Measurements from ENCODE around the gene ATG16L1.

ATG16L1 gene

DNA sequence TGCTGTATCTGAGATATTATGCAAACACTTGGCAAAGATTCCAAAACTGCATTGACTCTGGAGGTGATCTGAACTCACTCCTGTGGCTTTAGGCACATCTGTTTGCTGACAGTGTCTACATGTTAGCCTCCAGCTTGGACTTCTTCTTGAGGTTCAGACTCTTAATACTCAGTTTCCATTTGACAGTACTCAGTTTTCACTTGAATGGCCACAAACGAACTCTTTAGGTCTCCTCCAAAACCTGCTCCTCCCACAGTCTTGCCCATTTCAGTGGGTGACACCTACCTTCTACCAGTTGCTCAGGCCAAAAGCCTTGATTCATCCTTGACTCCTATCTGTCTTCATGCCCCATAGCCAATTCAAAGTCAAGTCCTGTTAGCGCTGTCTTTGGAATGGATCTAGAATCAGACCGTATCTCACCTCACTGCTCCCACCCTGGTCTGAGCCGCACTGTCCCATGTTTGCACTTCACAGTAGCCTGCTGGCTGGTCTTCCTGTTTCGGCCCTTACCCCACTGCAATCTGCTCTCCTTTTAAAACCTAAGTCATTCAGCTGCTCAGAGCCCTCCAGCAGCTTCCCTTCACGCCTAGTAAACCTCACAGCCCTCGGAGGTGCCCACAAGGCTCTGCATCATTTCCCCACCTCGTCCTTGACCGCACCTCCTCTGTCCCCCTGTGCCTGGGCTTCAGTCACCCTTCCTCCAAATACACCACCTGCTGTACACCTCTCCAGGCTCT lies 10.5 kb downstream of the ATG16L1 start:
- no peak for DNase-seq

DNA sequence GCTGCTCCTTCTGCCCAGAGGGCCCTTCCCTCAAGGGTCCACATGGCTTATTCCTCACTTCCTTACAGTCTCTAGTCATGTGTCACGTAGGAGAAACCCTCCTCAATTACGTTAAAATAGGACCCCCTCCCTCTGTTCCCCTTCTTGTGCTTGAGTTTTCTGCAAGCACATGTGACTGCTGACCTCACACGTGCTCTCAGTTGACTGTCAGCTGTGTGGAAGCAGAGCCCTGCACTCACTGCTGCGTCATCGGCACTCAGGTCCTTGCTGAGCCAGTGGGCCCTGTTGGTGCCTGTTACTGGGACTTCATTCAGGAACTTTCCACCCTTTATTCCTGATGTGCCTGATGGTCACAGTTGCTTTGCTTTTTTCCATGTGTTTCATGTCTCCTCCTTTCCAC lies 11.1 kb downstream of the ATG16L1 start:
- DNase-seq: no peak

DNA sequence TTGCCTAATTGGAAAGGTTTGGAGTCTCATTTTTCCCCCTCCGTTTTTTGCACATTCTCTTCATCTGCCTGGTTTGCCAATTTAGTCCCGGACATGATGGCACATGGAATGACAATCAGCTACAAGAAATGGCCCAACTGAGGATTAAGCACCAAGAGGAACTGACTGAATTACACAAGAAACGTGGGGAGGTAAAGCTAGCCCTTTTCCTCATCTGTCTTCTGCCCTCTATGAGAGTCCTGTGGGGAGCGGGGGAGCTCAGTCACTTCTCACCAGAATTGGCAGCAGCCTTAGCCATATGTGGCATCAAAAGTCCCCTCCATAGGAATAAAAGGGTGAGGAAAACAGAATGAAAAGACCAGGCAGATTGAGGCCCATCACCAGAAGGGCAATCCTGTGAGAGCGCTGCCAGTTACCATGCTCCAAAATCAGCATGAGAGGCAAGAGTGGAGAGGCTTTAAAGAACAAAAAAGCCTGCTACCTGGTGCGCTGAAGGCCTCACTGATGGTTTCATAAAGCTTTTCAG lies 11.6 kb downstream of the ATG16L1 start:
- no peak for DNase-seq

DNA sequence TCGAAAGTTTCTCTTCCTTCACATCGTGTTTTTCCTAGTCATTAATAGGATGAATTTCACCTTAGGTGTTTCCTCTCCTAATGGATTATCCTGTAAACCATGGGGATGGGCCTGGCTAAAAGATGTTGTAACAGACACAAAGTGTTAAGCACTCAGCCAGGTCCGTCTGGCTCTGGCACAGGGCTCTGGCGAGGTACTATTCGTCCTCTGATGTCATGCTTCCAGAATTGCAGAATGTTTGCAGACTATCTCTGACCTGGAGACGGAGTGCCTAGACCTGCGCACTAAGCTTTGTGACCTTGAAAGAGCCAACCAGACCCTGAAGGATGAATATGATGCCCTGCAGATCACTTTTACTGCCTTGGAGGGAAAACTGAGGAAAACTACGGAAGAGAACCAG lies 13.2 kb downstream of the ATG16L1 start:
- DNase-seq: no peak

DNA sequence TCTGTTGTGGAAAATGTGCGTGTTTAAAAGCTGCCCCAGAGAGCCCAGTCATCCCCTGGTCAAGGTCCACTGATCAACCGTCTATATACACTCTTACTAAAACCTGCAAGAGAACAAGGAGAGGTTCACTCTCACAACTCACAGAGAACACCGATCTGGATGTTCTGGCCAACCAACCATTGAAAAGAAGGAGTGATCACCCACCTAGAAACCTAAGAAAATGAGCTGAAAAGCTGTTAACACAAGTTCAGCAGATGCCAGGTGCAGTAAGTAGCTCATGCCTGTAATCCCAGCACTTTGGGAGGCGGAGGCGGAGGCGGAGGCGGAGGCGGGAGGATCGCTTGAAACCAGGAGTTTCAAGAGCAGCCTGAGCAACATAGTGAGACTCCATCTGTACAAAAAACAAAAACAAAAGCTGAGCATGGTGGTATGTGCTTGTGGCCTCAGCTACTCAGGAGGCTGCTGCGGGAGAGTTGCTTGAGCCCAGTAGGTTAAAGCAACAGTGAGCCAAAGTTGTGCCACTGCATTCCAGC lies 14.5 kb downstream of the ATG16L1 start:
- DNase-seq: no peak

DNA sequence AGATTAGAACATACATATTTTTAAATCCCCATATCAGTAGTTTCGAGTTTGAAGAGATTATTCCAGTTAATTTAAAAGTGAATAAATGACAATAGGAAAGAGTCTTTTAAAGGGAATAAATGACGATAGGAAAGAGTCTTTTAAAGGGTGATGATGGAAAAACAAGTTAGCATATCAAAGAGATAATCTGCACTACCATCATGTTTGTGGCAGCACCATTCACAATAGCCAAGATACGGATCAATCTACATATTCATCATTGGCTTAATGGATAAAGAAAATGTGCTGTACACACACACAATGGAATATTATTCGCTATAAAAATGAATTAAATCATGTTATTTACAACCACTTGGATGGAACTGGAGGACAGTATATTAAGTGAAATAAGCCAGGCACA lies 15.0 kb downstream of the ATG16L1 start:
- no peak for DNase-seq

DNA sequence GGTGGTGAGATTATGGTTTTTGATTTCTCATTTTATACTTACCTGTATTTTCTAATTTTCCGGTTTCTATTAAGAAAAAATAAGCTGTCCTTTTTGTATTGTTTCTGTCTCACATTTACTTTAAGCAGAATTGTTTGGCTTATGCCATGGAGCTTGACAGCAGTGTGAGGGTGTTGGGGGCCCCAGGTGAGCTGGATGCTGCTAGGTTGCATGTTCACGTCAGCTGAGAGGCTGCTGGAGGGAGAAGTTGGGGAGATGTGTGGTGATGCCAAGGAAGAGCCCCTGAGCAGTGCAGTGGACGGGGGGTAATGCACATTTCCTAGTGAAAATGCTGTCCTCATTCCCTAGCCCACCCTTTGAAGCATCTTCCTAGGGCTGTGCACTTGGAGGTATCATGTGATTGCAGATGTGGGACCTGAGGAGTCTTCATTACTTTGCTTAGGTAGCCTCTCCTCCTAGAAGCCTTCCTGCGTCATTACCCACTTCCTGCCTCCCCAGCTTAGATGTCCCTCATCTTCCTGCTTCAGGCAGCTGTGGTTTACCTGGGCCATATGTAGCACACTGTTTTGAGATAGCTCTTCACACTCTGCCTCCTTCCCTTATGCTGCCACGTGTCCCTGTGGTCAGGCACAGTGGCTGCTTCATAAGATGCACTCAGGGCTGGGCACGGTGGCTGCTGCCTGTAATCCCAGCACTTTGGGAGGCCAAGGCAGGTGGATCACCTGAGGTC lies 16.2 kb downstream of the ATG16L1 start:
- DNase-seq: peak; percentile 95

DNA sequence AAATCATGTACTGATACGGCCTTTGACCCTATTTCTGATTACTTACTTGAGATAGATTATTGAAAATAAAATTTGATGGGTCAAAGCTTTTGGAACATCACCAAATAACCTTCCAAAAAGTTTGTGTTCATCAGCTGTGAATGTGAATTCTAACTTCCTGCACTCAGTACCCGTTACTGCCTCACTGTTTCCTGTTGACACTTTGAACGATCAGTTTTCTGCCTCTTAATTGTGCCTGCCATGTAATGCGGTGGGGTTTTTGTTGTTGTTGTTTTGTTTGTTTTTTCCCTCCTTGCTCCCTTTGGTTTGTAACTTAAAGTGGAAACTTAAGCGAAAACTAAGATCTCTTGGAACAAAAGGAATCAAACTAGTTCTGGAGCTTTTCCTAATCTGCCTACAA lies 18.9 kb downstream of the ATG16L1 start:
- peak; percentile 37 for DNase-seq

DNA sequence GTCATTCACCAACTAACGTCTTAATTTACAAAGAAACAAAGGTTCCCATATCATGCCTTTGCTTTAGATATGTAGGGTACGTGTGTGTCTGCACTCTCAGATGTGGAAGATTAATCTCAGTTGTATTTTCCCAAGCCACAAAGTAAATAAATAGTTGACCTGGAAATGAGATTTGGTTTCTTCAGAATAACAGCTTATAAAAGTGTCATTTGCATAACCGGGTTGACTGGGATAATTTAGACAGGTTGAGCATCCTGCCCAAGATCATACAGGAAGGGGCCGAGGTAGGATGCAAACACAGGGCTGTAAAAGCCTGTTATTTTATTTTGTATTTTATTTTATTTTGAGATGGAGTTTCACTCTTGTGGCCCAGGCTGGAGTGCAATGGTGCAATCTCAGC lies 19.5 kb downstream of the ATG16L1 start:
- DNase-seq: no peak

DNA sequence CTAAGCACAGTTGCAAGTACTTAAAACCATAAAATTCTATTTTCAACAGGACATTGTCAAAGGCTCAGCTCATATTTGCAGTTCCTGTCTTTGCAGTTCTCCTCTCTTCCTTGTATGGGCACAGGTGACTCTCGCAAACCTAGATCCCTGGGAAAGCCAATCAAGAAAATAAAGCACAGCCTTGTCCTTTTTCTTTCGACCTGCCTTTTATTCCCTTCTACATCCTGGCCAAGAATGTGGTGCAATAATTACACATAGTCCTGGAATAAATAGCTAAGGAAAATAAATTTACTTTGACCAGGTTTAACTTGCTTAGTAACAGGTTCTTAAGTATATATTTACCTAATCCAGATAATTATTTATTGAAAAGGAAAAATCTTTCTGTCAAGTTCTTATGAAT lies 20.2 kb downstream of the ATG16L1 start:
- no peak for DNase-seq

DNA sequence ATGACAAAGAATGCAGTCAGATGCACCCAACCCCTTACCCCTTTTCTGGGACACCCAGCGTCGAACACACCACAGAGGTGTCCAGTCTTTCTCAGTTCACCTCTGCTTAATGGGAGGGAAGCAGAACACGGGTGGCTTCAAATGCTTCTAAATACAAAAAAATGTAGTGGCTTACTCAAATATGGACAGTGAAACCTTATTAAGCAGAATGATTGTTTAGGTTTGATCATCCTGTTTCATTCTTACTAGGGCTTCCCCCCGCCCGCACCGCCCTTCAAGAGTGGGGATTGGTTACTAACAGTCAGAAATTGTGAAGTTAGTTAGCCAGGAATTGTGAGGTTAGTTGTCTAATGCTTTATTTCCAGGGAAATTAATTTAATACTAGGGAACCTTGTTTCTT lies 21.6 kb downstream of the ATG16L1 start:
- DNase-seq: no peak

DNA sequence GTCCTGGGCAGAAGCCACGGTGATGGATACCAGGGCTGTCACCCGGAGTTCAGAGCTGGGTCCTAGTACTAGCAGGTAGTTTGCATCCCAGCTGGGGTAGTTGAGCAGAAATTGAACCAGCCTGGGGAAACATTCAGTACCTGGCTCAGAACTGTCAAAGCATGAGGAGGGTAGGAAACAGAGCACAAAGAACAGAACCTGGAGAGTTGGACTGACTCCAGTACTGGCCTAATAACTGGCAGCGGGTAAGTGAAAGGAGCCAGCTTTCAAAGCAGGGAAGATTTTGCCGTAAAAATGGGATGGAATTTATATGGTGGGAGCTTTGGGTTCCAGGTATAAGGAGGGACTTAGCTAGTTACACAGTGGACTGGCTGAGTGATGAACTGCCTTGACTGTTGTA lies 23.8 kb downstream of the ATG16L1 start:
- no peak for DNase-seq

DNA sequence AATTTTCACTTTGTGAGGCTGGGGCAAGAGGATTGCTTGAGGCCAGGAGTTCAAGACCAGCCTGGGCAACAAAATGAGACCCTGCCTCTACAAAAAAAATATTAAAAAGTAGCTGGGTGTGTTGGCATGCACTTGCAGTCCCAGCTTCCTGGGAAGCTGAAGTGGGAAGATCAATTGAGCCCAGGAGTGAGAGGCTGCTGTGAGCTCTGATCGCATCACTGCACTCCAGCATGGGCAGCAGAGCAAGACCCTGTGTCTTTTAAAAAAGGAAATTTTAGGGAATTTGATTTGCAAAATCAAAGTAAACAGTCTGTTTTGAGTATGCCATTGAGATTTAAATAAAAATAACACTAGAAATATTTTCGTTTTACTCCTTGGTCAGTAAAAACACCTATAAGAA lies 27.4 kb downstream of the ATG16L1 start:
- no peak for DNase-seq

DNA sequence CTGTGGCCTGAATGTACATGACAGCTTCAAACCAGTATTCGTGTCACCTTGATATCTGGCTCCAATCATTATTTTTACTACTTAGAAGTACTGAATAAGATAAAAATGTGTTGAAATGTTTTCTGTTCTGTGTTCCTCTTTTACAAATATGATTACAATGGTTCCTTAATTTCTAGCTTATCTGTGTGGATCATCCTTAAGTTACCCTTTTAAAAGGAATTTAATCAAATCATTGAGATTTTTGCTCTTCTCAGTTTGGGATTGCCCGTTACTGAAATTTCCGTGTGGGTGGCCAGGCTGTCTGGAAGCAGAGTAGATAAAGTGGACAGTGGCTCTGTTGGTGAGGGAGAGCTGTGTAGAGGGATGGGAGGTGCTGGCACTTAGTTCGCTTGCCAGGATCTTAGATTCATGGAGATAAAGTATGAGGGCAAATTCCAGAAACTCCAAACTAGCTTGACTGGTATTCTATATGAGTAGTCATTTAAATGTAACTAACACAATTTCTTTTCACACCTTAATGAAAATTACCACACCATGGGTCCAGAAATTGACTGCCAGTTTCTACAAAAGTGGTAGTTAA lies 28.7 kb downstream of the ATG16L1 start:
- no peak for DNase-seq

DNA sequence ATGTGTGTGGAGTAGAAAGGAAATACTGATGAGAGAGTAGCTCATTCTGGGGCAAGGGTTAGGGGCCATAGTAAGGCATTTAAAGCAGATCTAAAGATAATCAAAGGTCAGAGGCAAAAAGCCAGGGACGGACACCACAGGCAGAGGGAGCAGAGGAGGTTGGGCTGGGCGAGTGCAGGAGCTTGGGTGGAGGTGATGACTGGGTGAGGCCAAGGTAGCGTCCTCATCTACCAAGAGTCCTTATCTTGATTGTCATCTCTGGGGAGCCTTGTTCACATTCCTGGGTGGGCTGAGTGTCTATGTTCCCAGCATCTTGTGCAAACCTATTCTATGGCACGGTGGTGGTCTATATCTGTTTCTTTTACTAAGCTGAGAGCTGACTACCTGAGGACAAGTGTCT lies 30.1 kb downstream of the ATG16L1 start:
- no peak for DNase-seq

DNA sequence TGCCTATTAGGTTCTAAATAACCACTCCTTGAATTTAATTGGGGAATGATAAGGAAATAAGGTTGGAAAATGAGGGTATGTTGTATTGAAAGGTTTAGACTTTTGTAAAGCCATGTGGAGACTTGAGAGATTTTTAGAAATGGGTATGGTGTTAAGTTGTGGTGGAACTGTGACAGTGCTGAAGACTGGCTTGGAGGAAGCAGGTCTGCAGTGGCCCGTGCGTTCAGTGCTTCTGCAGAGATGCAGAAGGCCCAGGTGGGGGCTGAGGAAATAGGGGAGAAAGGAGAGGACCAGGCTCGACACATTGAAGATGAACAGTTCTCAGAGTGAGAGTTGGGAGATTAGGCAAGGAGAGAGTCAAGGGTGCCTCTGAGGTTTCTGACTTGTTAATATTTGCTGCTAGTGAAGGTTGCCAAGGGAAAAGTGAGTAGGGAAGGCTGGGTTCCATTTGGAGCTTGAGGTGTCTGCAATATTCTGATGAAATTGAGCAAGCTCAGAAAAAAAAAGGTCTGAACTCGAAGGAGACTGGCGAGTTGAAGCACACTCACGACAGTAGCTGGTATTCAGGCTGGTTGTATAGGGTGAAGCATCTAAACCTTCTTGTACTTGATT lies 30.6 kb downstream of the ATG16L1 start:
- DNase-seq: no peak

DNA sequence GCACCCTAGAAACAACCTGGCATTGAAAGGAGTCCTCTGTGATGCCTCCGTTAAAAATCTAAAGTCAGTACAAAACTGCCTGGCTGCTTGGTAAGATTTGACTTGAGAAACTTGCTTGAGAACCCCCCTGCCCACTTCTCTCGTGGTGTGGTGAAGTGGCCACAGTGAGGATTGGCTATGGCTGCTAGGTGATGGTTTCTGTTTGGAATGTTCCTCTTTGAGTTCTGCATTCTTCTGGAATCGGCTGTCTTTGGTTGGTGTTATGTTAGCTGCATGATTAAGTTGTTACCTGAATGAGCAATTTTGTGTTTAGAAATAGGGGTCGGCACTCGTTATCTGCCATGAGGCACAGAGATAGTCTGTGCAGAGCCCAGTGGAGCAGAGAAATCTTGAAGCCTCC lies 34.4 kb downstream of the ATG16L1 start:
- no peak for DNase-seq

DNA sequence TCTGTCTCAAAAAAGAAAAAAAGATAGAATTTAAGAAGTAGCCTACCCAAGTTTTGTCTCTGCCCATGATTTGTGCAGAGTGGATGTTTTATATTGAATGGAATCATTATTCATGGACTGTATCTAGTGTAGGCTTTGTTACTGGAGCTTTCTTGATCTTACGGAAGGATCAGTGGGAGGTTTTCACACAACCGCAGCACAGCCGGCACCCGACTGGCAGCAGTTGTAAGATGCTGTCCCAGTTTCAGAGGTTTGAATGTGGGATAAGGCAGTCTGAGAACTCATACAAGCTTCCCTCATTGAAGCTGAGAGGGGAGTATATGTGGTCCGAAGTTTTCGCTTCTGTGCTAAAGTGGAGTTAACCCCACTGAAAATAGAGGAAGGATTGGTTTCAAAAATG lies 36.4 kb downstream of the ATG16L1 start:
- DNase-seq: no peak

DNA sequence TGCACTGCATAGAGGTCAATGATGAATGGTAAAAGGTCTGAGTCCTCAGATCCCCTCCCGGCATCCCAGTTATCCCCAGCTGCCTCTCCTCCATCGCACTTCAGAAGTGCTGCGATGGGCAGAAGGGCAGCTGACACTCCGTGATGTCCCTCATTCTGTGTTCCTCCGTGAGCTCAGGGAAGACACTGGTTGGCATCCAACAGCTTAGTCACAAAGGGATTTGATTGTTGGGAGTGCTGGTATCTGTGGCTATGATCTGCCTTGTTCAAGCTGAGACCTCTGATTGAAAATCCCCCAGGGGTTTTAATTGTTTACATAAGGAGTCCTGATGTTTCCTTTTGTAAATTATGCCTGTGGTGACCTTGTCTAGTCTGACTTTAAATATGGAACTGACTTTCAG lies 37.2 kb downstream of the ATG16L1 start:
- DNase-seq: no peak

DNA sequence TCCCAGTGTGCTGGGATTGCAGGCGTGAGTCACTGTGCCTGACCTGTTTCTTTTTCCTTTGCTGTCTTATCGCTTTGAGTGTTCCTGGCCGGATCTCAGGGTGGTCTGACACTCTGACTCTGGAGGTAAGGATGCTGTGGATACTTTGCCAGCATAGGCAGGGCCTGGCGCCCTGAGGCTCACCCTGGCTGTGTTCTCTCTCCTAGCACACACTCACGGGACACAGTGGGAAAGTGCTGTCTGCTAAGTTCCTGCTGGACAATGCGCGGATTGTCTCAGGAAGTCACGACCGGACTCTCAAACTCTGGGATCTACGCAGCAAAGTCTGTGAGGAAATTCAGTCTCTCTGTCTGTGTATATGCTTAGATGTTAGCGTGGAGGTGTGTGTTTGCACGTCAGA lies 38.2 kb downstream of the ATG16L1 start:
- no peak for DNase-seq

DNA sequence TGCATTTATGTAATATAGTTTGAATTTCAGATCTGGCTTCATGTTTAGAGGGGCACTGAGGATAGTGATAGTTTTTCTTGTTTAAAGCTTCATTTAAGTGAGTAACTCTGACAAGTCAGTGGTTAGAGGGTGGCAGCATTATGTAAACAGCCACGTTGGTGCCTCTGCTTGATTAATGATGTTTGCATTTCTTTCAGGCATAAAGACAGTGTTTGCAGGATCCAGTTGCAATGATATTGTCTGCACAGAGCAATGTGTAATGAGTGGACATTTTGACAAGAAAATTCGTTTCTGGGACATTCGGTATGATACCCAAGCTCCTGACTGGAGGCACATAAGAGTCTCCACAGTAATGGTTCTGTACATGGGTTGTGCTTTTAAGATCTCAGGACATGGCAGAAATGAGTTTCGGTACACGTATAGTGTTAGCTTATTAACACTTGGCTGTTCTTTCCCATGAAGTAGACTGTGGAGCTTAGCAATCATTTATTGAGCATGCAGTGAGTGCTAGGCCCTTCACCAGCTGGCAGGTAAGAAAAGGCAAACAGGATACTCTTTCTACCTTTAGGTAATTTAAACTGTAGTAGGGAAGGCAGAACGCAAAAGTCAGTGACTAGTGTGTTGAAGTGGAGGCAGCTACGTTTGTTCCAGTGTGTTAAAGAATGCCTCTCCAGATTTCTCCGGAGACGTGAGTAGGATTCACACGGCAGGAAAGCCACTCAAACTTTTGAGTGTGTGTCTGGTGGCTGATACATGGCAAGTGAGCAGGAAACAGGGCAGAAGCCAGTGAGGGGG lies 38.8 kb downstream of the ATG16L1 start:
- no peak for DNase-seq

DNA sequence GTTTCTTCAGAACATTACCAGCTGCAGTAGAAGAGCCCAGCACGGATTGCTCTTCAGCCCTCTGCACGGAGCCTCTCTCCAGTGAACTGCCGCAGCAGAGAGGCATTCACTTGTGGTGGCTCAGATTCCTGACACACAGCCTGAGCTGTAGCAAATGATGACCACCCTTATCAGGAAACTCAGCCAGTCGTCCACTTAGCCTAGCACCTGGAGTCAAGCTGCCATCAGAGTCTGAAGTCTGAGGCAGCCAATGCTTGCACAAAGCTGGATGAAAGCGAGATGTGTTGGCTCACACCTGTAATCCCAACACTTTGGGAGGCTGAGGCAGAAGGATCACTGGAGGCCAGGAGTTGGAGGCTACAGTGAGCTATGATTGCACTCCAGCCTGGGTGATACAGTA lies 44.4 kb downstream of the ATG16L1 start:
- DNase-seq: no peak

DNA sequence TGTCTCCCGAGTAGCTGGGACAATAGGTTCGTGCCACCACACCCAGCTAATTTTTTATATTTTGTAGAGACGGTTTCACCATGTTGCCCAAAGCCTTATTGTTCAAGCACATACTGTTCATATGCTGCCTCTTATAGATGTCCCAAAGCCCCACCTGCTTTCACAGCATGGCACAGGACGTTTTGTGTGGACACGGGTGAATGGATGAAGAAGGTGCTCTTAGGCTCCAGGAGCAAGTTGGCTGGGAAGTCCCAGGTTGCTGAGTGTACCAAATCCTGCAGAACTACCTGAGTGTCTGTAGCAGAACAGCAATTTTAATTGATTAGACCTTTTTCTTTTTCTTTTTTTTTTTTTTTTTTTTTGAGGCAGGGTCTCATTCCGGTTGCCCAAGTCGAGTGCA lies 45.6 kb downstream of the ATG16L1 start:
- no peak for DNase-seq
